Measurements from ENCODE around the gene POLK.

DNA sequence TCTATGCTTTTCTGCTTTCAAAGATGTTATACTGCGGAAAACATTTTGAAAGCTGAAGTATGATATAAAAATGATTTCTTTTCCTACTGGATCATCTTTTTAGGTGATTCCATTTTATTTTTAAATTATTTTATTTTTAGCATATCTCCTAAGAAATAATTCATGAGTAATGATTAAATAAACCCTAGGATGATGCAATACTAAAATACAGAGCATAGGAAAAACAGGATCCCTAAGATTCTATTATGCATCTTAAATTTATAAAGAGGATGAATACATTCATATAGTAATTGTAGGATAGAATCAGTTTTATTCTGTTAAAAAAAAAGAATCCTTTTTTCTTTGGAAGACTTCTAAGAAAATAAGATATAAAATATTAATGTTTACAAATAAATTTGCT is 10.9 kb downstream of the POLK start:
- TF ChIP-seq EZH2 (IDR thresholded peaks at IDR 0.05; ENCODE audit: insufficient read depth, poor library complexity, severe bottlenecking) (no peak), EZH2phosphoT487 (IDR thresholded peaks at IDR 0.05; ENCODE audit: insufficient read depth, low read depth) (no peak)
